NT2/D1 (cell line): Measurements from ENCODE around the gene MRTFA.

Experiments
- SUZ12 ChIP-seq: IDR thresholded peaks from 2 replicates; pipeline ENCODE4 v1.6.1; 2011; ENCODE audit not compliant: insufficient read length, insufficient read depth; ENCODE audit errors: extremely low read depth
- YY1 ChIP-seq: IDR thresholded peaks from 2 replicates; pipeline ENCODE4 v1.6.1; 2011; ENCODE audit not compliant: insufficient read length, insufficient read depth
- ZNF274 ChIP-seq: IDR thresholded peaks from 2 replicates; pipeline ENCODE4 v1.6.1; 2011; ENCODE audit warnings: mild to moderate bottlenecking, low read depth, low read length

- TF ChIP-seq ZNF274: no peak
- no peak for TF ChIP-seq YY1
- no peak for TF ChIP-seq SUZ12
Measured at GRCh38 chr22:40521046-40521445, 115.5 kb downstream of the MRTFA start.
